ENCODE data around the gene CRBN. TPM values are rescaled to one million over a fixed set of nuclear protein-coding genes. Genes with fewer than 3 reads are reported as not detected.
A peak's percentile ranks its signal among the peaks of the same experiment; 100 is the strongest.

CRBN gene
- total and polyA plus RNA-seq, 9 of the 15 experiments (the other 6 are each of a cell fraction or from before 2014, with no cell fraction given) = 40.8 to 331 (median 57.4) TPM

- TF ChIP-seq CHCHD3 (CRISPR knock-in tag; IDR thresholded peaks at IDR 0.05) (no peak), ATF6 (CRISPR knock-in tag; IDR thresholded peaks at IDR 0.05) (no peak), ZNF75A (CRISPR knock-in tag; IDR thresholded peaks at IDR 0.05) (no peak), KLF6 (CRISPR knock-in tag; IDR thresholded peaks at IDR 0.05; ENCODE audit: borderline replicate concordance) (no peak), PRMT5 (CRISPR knock-in tag; IDR thresholded peaks at IDR 0.05) (no peak), HDAC1 (IDR thresholded peaks at IDR 0.05) (peak in 1 of 2 experiments; percentile 57; a peak in 1 of 4 replicates), SMAD4 (CRISPR knock-in tag; conservative IDR thresholded peaks at IDR 0.05) (no peak; the same call in 1 of the 2 replicates), SNAPC5 (CRISPR knock-in tag; IDR thresholded peaks at IDR 0.05) (no peak), E2F1 (CRISPR knock-in tag; IDR thresholded peaks at IDR 0.05) (no peak), MCM2 (IDR thresholded peaks at IDR 0.05; ENCODE audit: low read depth) (no peak), SIN3B (IDR thresholded peaks at IDR 0.05; ENCODE audit: low read depth) (no peak), ZNF740 (CRISPR knock-in tag; IDR thresholded peaks at IDR 0.05) (no peak), ZNF740 (tag; IDR thresholded peaks at IDR 0.05) (no peak), PRDM10 (IDR thresholded peaks at IDR 0.05; ENCODE audit: partially characterized antibody) (no peak), ZNF224 (CRISPR knock-in tag; IDR thresholded peaks at IDR 0.05) (no peak), DEAF1 (CRISPR knock-in tag; IDR thresholded peaks at IDR 0.05) (no peak)
These were observed 12.3 kb upstream of the CRBN start (continued) for GRCh38 chr3:3191675-3192285.

All from K562 (cell line).